Measurements from ENCODE around the gene KLHL5.

DNA sequence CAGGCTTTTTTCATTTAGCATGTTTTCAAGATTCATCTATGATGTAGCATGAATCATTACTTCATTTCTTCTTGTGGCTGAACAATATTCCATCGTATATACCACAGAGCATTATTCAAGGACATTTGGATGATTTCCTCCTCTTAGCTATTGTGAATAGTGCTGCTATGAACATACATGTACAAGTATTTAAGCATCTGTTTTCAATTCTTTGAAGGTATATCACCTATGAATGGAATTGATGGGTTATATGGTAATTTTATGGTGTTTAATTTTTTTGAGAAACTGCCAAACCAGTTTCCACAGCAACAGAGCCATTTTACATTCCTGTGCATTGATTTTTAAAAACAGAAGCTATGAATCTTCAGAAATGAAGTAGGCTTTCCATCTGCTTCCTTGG is 84.2 kb downstream of the KLHL5 start:
- no peak for TF ChIP-seq CTCF (IDR thresholded peaks at IDR 0.05)
- TF ChIP-seq POLR2AphosphoS5 (IDR thresholded peaks at IDR 0.05; ENCODE audit: low read depth, low read length): no peak
- TF ChIP-seq, protein P1, sequence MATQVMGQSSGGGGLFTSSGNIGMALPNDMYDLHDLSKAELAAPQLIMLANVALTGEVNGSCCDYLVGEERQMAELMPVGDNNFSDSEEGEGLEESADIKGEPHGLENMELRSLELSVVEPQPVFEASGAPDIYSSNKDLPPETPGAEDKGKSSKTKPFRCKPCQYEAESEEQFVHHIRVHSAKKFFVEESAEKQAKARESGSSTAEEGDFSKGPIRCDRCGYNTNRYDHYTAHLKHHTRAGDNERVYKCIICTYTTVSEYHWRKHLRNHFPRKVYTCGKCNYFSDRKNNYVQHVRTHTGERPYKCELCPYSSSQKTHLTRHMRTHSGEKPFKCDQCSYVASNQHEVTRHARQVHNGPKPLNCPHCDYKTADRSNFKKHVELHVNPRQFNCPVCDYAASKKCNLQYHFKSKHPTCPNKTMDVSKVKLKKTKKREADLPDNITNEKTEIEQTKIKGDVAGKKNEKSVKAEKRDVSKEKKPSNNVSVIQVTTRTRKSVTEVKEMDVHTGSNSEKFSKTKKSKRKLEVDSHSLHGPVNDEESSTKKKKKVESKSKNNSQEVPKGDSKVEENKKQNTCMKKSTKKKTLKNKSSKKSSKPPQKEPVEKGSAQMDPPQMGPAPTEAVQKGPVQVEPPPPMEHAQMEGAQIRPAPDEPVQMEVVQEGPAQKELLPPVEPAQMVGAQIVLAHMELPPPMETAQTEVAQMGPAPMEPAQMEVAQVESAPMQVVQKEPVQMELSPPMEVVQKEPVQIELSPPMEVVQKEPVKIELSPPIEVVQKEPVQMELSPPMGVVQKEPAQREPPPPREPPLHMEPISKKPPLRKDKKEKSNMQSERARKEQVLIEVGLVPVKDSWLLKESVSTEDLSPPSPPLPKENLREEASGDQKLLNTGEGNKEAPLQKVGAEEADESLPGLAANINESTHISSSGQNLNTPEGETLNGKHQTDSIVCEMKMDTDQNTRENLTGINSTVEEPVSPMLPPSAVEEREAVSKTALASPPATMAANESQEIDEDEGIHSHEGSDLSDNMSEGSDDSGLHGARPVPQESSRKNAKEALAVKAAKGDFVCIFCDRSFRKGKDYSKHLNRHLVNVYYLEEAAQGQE (IDR thresholded peaks at IDR 0.05; ENCODE audit: insufficient read depth in 1 of 2, low read depth in 2 of 2, low read length in 1 of 2): no peak

Data from Panc1 (cell line).